Esophagus squamous epithelium (tissue), 5 donors: ENCODE measurements around the gene CLCA4. TPM values are rescaled to one million over a fixed set of nuclear protein-coding genes. Genes with fewer than 3 reads are reported as not detected.
A peak's percentile ranks its signal among the peaks of the same experiment; 100 is the strongest.

Source experiments
- DNase-seq: peaks from one replicate; lab custom pipeline; 2025; lab: John Stamatoyannopoulos, UW
- H3K27ac ChIP-seq, 4 donors: fragments of 200-600 bp; sonication (generic); one replicate each; pipeline ENCODE4 v1.5.1; 2016 to 2019; ENCODE audit warnings: mild to moderate bottlenecking in 1 of 4
- H3K27me3 ChIP-seq, 4 donors: fragments of 200-600 bp; sonication (generic); 1 replicate in 3 of 4; 2 replicates in 1 of 4; pipeline versions ENCODE4 v1.5.1 to v1.6.0; 2017 to 2021; ENCODE audit warnings: antibody characterized with exemption in 1 of 4
- H3K36me3 ChIP-seq, 3 donors: fragments of 200-600 bp; sonication (generic); one replicate each; pipeline ENCODE4 v1.5.1; 2016 to 2019
- H3K4me1 ChIP-seq, 3 donors: fragments of 200-600 bp; sonication (generic); one replicate each; pipeline ENCODE4 v1.5.1; 2017 to 2019
- H3K4me3 ChIP-seq, 4 donors: fragments of 200-600 bp; sonication (generic); 1 replicate in 3 of 4; 2 replicates in 1 of 4; pipeline ENCODE4 v1.5.1; 2016 to 2019; ENCODE audit warnings: mild to moderate bottlenecking in 2 of 4, moderate library complexity in 1 of 4
- H3K9me3 ChIP-seq, 3 donors: fragments of 200-600 bp; sonication (generic); one replicate each; pipeline ENCODE4 v1.5.1; 2016 to 2019
- CTCF ChIP-seq, 6 experiments: fragments of 450-650 bp in 4 of 6; fragments of 200-600 bp in 2 of 6; sonication (generic) in 2 of 6; IDR thresholded peaks; one replicate each; pipeline ENCODE4 v1.5.1; 2016 to 2019; ENCODE audit warnings: antibody characterized with exemption in 6 of 6, mild to moderate bottlenecking in 4 of 6, moderate library complexity in 4 of 6
- POLR2A ChIP-seq, 4 donors: fragments of 450-650 bp; IDR thresholded peaks; one replicate each; pipeline ENCODE4 v1.6.1; 2017; ENCODE audit warnings: antibody characterized with exemption in 4 of 4, mild to moderate bottlenecking in 4 of 4, moderate library complexity in 3 of 4
- WGBS, 2 donors: methylation state at CpG; one replicate each; pipeline ENCODE4 v1.1.5; 2018; 5-methylcytosine and 5-hydroxymethylcytosine counted together
- intact Hi-C: fragments of 100-400 bp; cut with DNase I; formaldehyde crosslinking; loops from one replicate; pipeline ENCODE4 v1.15.0; 2022
- total RNA-seq, 4 donors: library from RNA; depleted of rRNA; stranded (reverse); fragments of >200 nt; gene quantifications; one replicate each; pipeline ENCODE4 v1.1.0, GENCODE V29; 2016
- donor health status: DM: yes; HTN: yes; CAD: no.

CLCA4 gene
- total RNA-seq, 4 donors from 2014 or later, result 135 to 639 (median 439) TPM

- Histone ChIP-seq H3K36me3 (no peaks in the 10 kb centered on the region), H3K4me3 (no peak overlapping the region), H3K27me3 (no peaks in the 10 kb centered on the region), H3K27ac (peak overlapping the region in 3 of 4 donors; percentile 15 to 63 (median 43)), H3K9me3 (no peaks in the 10 kb centered on the region), H3K4me1 (peaks cover 0 to 42% (median 0%) of the 10 kb centered on the region in 3 donors)
- intact Hi-C loops, result no loop called here
- WGBS, 2 donors, result 31 to 52% methylated on average over 3 of the region's 3 CpGs
- no peak for DNase-seq
- no peak for TF ChIP-seq CTCF (IDR thresholded peaks at IDR 0.05)
Measured at GRCh38 chr1:86530211-86530845, 16.6 kb upstream of the CLCA4 start.

- no peaks in the 10 kb centered on the region for H3K9me3 ChIP-seq
- WGBS, 2 donors, result 66 to 75% methylated on average over 4 of the region's 4 CpGs
- no peaks in the 10 kb centered on the region for H3K36me3 ChIP-seq
- H3K4me1 ChIP-seq, result peaks cover 0 to 20% (median 9%) of the 10 kb centered on the region in 3 donors
- H3K27ac ChIP-seq, result no peak overlapping the region
- no peak for TF ChIP-seq POLR2A (IDR thresholded peaks at IDR 0.05)
- no peak for TF ChIP-seq CTCF (IDR thresholded peaks at IDR 0.05)
- no peak overlapping the region for H3K4me3 ChIP-seq
- intact Hi-C loops, result no loop called here
- H3K27me3 ChIP-seq, result no peaks in the 10 kb centered on the region
- no peak for DNase-seq
Measured at GRCh38 chr1:86537928-86538695, 8.8 kb upstream of the CLCA4 start.

- H3K9me3 ChIP-seq, result no peaks in the 10 kb centered on the region
- H3K4me1 ChIP-seq, result peaks cover 0 to 27% (median 13%) of the 10 kb centered on the region in 3 donors
- no peak for DNase-seq
- 74 to 92% methylated on average over 5 of the region's 5 CpGs for WGBS, 2 donors
- H3K27me3 ChIP-seq, result no peaks in the 10 kb centered on the region
- no peaks in the 10 kb centered on the region for H3K36me3 ChIP-seq
- intact Hi-C loops, result no loop called here
- H3K4me3 ChIP-seq, result no peak overlapping the region
- TF ChIP-seq POLR2A (IDR thresholded peaks at IDR 0.05) (no peak), CTCF (IDR thresholded peaks at IDR 0.05) (no peak)
- H3K27ac ChIP-seq, result no peak overlapping the region
Measured at GRCh38 chr1:86538775-86539174, 8.1 kb upstream of the CLCA4 start.

- Histone ChIP-seq H3K4me1 (peaks cover 0 to 36% (median 13%) of the 10 kb centered on the region in 3 donors), H3K4me3 (no peak overlapping the region), H3K27ac (peak overlapping the region; percentile 19 to 65 (median 32)), H3K27me3 (no peaks in the 10 kb centered on the region), H3K36me3 (no peaks in the 10 kb centered on the region), H3K9me3 (no peaks in the 10 kb centered on the region)
- intact Hi-C loops, result no loop called here
- WGBS, 2 donors, result 85 to 88% methylated on average over 2 of the region's 2 CpGs
- no peak for DNase-seq
- TF ChIP-seq POLR2A (IDR thresholded peaks at IDR 0.05), result no peak
- TF ChIP-seq CTCF (IDR thresholded peaks at IDR 0.05), result no peak
Measured at GRCh38 chr1:86541859-86542258, 5.0 kb upstream of the CLCA4 start.

GRCh38 chr1:86542631-86543030 is 4.2 kb upstream of the CLCA4 start:
- Histone ChIP-seq H3K4me1 (peaks cover 0 to 40% (median 13%) of the 10 kb centered on the region in 3 donors), H3K27me3 (no peaks in the 10 kb centered on the region), H3K27ac (peak overlapping the region; percentile 2 to 65 (median 62)), H3K4me3 (no peak overlapping the region), H3K9me3 (no peaks in the 10 kb centered on the region), H3K36me3 (no peaks in the 10 kb centered on the region)
- TF ChIP-seq POLR2A (IDR thresholded peaks at IDR 0.05) (no peak), CTCF (IDR thresholded peaks at IDR 0.05) (no peak)
- no peak for DNase-seq
- intact Hi-C loops, result no loop called here
